ENCODE results near the gene IDH3A.

Gene IDH3A

DNA sequence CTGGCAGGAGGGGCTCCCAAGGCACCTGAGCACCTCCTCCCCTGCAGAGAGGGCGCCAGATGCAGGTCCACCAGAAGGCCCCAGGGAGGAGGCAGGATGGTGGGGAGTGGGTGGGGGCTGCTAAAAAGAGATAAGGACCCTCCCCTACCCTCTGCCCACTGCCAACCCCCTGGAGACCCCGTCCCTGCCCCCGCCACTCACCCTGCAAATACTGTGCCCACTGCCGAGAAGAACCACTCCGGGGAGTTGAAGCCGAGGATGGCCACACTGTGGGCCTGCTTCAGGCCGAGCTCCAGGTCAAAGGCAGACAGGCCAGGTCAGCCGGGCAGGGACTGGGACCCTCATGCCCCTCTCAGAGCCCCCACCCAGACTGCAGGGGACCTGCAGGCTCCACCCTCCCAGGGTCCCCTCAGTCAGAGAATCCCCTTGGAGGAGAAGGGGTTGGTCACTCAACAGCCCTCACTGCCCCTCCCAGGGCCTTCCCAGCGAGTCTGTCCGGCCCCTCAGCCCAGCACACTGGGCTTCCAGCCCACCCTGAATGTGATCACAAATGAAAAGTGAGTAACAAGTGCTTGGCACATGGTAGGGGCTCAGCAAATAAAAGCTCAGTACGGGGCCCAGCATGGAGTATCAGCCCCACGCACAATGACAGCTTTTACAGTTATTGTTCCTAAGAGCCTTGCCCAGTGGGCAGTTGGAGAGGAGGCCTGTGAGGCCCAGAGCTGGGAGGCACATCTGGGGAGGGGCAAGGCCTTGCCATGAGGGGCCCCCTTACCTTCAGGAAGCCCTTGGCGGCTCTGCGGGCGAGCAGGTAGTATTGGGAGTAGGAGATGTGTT is 44.8 kb downstream of the IDH3A start:
- DNase-seq (ENCODE audit: low read depth): no peak
- H3K4me3 ChIP-seq (ENCODE audit: low read depth, low read length): no peak overlapping the region
- TF ChIP-seq, protein P1, sequence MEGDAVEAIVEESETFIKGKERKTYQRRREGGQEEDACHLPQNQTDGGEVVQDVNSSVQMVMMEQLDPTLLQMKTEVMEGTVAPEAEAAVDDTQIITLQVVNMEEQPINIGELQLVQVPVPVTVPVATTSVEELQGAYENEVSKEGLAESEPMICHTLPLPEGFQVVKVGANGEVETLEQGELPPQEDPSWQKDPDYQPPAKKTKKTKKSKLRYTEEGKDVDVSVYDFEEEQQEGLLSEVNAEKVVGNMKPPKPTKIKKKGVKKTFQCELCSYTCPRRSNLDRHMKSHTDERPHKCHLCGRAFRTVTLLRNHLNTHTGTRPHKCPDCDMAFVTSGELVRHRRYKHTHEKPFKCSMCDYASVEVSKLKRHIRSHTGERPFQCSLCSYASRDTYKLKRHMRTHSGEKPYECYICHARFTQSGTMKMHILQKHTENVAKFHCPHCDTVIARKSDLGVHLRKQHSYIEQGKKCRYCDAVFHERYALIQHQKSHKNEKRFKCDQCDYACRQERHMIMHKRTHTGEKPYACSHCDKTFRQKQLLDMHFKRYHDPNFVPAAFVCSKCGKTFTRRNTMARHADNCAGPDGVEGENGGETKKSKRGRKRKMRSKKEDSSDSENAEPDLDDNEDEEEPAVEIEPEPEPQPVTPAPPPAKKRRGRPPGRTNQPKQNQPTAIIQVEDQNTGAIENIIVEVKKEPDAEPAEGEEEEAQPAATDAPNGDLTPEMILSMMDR (IDR thresholded peaks at IDR 0.05; ENCODE audit: low read depth, low read length, missing control alignments): no peak

DNA sequence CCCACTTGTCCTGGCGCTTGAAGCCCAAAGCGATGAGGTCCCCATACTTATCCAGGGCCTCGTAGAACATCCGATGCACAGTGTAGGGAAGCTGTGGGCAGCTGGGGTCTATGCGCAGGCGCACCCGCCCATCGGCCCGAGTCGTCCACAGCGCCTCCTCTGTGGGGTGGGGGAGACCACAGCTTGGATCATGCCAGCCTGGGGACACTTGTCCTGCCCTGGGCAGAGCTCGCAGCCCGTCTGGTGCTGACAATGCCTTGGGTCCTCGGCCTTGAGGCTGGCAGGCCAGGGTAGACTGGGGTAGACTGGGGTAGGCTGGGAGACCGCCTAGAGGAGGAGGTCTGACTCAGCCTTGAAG is 45.4 kb downstream of the IDH3A start:
- DNase-seq (ENCODE audit: low read depth): no peak
- TF ChIP-seq, protein P1 (IDR thresholded peaks at IDR 0.05; ENCODE audit: low read depth, low read length, missing control alignments): no peak
- H3K4me3 ChIP-seq (ENCODE audit: low read depth, low read length): no peak overlapping the region

DNA sequence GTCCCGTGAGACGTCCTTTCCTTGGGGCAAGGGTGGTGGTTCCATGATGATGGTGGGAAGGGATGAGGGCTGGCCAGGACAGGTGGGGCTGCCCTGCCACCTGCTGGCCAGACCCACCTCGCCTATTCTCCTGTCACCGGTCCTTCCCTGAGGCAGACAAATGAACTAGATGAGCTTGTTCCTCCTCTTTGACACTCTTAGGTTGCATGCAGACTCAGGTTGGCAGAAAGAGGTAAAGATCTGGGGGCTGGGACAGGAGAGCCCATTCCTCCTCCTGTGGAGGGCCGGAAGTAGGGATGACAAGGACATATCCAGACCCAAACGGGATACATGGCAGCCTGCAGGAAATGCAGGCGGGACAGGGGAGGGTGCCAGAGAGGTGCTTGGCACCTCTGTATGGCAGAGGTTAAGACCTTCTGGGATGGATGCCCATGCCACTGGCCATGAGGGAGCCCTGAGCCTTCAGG is 46.6 kb downstream of the IDH3A start:
- no peak overlapping the region for H3K4me3 ChIP-seq (ENCODE audit: low read depth, low read length)
- TF ChIP-seq, protein P1 (IDR thresholded peaks at IDR 0.05; ENCODE audit: low read depth, low read length, missing control alignments): peak; percentile 89
- no peak for DNase-seq (ENCODE audit: low read depth)

DNA sequence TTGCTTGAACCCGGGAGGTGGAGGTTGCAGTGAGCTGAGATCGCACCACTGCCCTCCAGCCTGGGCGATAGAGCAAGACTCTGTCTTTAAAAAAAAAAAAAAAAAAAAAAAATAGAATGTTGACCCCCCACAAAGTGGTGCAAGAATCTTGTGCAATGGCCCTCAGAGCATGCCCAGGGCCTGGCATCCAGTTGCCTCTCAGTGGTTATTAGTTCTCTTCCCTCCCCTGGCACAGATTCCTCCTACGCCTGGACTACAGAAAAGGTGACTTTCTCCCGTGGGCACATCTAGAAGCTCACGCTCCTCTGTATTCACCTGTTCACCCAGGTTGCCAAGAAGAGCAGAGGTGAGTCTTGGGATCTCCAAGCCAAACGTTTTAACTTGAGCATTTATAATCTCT is 48.5 kb downstream of the IDH3A start:
- no peak for DNase-seq (ENCODE audit: low read depth)
- TF ChIP-seq, protein P1 (IDR thresholded peaks at IDR 0.05; ENCODE audit: low read depth, low read length, missing control alignments): no peak
- no peak overlapping the region for H3K4me3 ChIP-seq (ENCODE audit: low read depth, low read length)

DNA sequence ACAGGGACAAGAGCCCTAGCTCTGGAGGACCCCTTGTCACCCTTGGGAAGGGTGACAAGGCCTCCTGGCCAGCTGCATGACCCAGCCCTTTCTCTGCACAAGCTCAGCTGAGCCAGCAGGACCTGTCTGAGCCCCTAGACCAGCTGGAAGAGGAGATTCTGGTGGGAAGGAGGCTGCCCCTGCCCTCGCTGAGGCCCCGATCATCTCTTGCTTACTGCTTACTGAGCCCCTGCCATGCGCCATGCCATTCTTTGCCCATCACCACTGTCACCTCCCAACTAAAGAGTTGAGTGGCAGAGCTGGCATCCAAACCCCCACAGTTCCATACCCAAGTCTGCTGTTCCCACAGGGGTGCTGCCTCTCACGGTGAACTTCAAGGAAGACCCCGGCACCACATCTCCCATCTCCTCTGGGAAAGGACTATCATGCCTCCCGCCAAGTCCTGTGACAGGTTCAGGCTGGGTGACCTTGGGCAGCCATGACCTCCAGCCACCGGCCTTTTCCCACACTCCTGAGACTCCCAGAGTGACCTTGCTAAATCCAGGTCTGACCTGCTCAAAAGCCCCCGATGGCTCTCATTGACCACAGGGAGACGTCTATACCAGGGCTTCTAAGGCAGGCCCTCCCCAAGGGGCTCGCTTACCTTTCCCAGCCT is 51.2 kb downstream of the IDH3A start:
- no peak for DNase-seq (ENCODE audit: low read depth)
- H3K4me3 ChIP-seq (ENCODE audit: low read depth, low read length): no peak overlapping the region
- TF ChIP-seq, protein P1 (IDR thresholded peaks at IDR 0.05; ENCODE audit: low read depth, low read length, missing control alignments): no peak

DNA sequence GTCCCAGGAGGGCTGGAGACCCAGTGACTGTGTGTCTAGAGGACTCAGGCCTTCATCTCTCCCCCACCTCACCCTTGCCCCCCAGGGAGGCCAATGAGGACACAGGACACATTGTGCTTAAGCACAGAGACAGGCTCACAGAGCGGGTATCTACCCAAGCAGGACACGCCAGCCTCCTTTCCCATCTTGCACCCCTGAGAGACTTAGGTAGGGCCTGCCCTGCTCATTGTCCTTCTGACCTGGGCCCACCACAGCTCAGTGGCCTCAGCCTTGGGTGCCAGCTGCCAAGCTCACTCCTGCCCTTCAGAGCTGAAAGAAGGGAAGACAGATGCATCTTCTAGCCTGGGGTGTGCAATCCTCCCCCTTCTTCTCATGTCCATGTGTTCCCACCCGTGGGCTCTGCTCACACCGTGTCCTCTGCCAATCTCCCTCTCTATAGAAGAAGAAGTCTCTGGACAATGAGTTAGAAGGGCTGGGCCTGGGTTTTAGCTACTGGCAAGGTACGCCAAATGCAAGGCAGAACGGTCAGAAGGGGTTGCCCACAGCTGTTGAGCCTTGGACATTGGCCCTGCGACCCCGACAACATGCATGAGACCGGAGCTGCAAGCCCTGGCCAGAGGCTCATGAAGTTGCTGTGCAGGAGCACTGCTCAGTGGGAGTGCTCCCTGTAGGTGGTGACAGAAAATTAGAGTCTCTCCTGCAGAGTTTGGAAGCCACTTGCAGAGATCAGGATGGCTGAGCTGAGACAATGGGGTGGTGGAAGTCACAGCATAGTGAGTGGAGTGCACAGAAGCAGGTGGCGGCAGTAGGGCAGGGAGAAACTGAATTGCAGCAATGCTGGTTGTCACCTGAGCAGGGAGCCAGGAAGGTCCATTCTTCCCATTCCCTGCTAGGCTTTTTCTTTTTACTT is 52.4 kb downstream of the IDH3A start:
- TF ChIP-seq, protein P1 (IDR thresholded peaks at IDR 0.05; ENCODE audit: low read depth, low read length, missing control alignments): no peak
- no peak overlapping the region for H3K4me3 ChIP-seq (ENCODE audit: low read depth, low read length)
- DNase-seq (ENCODE audit: low read depth): no peak
